Suprapubic skin (tissue), 3 donors: ENCODE results near the gene BOK.

Experiments used
- CTCF ChIP-seq, 2 donors: fragments of 200-600 bp in 1 of 2; fragments of 450-650 bp in 1 of 2; sonication (generic) in 1 of 2; IDR thresholded peaks; one replicate each; pipeline ENCODE4 v1.5.1; 2016 to 2019; ENCODE audit warnings: antibody characterized with exemption in 2 of 2, mild to moderate bottlenecking in 1 of 2, moderate library complexity in 1 of 2
- EP300 ChIP-seq: sonication (generic); formaldehyde crosslinking; IDR thresholded peaks from one replicate; pipeline ENCODE4 v1.6.1; 2017; ENCODE audit warnings: antibody characterized with exemption

- TF ChIP-seq CTCF (IDR thresholded peaks at IDR 0.05), result no peak
- no peak for TF ChIP-seq EP300
Measured at GRCh38 chr2:241563031-241563507, 4.5 kb downstream of the BOK start.
